ENCODE results near the gene C4orf17. TPM values are rescaled to one million over a fixed set of nuclear protein-coding genes. Genes with fewer than 3 reads are reported as not detected.
"Not testable (repeated sequence)": the region's sequence is repeated elsewhere in the genome, so short reads cannot be mapped to it uniquely, and the experiment has no call there.

C4orf17 gene
- total RNA-seq, 1 donor from 2014 or later: not detected

DNA sequence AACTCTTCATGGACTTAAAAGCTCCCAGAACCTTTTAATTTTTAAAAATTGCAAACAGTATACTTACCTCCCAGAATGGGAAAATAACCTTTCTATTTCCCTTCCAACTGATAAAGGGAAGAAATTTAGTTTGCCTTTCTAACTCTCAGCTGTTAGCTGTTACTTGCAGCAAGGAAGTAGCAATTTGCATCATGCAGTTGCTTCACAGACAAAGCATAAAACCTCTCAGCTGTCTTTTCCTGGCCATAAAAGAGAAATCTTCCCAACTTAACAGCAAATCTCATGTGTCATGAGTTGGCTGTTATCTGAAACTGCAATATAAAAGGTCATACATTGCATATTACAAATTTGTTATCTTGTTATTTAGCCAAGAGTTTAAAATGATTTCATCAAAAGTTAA lies 18.4 kb downstream of the C4orf17 start:
- FAIRE-seq (no peak), DNase-seq (ENCODE audit: low read depth) (no peak)
- Histone ChIP-seq H3K4me1 (ENCODE audit: insufficient read depth, low read length) (no peaks in the 10 kb centered on the region), H3K27me3 (ENCODE audit: insufficient read depth, low read length) (peaks cover 2% of the 10 kb centered on the region), H4K20me1 (ENCODE audit: insufficient read depth, low read length) (no peaks in the 10 kb centered on the region), H3K79me2 (ENCODE audit: insufficient read depth, low read length) (no peaks in the 10 kb centered on the region), H3K9me3 (ENCODE audit: insufficient read depth, low read depth, low read length) (no peaks in the 10 kb centered on the region), H3K9ac (ENCODE audit: low read length) (no peak overlapping the region), H3K36me3 (ENCODE audit: insufficient read depth, low read length) (no peaks in the 10 kb centered on the region), H2AFZ (ENCODE audit: low read depth, low read length) (no peak overlapping the region), H3K4me3 (ENCODE audit: insufficient read depth, low read depth, low read length) (no peak overlapping the region), H3K4me2 (ENCODE audit: low read length) (no peak overlapping the region), H3K27ac (ENCODE audit: low read depth, low read length) (no peak overlapping the region)
- Mint-ChIP-seq H3K4me1 (ENCODE audit: low read depth, unreplicated experiment) (no peaks in the 10 kb centered on the region), H3K9me3 (ENCODE audit: unreplicated experiment) (no peaks in the 10 kb centered on the region), H3K27ac (ENCODE audit: unreplicated experiment) (no peak overlapping the region), H3K4me3 (ENCODE audit: unreplicated experiment) (no peak overlapping the region), H3K27me3 (ENCODE audit: low read depth, unreplicated experiment) (no peaks in the 10 kb centered on the region), H3K36me3 (ENCODE audit: low read depth, unreplicated experiment) (no peaks in the 10 kb centered on the region)
- TF ChIP-seq, protein P1, sequence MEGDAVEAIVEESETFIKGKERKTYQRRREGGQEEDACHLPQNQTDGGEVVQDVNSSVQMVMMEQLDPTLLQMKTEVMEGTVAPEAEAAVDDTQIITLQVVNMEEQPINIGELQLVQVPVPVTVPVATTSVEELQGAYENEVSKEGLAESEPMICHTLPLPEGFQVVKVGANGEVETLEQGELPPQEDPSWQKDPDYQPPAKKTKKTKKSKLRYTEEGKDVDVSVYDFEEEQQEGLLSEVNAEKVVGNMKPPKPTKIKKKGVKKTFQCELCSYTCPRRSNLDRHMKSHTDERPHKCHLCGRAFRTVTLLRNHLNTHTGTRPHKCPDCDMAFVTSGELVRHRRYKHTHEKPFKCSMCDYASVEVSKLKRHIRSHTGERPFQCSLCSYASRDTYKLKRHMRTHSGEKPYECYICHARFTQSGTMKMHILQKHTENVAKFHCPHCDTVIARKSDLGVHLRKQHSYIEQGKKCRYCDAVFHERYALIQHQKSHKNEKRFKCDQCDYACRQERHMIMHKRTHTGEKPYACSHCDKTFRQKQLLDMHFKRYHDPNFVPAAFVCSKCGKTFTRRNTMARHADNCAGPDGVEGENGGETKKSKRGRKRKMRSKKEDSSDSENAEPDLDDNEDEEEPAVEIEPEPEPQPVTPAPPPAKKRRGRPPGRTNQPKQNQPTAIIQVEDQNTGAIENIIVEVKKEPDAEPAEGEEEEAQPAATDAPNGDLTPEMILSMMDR (IDR thresholded peaks at IDR 0.05; ENCODE audit: insufficient read depth, low read depth, low read length): no peak
- no peak for TF ChIP-seq EZH2 (IDR thresholded peaks at IDR 0.05; ENCODE audit: insufficient read depth, low read length)

DNA sequence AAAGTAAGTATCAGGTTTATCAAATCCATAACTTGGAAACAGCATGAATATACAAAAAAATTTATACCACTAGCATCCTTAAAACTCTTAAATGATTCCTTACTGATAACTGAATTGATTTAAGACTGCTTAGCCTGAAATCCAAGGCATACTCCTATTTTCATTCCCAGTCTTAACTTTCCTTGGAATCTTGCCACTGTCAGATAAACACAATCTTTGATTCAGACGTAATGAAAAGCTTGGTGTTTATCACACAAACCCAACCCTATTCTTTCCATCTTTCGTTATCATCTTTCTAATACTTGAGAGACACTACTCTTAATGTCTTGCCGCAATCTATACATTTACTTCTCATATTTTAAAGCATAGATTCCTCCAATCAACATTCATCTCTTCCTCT lies 19.1 kb downstream of the C4orf17 start:
- Histone ChIP-seq H3K79me2 (ENCODE audit: insufficient read depth, low read length) (no peaks in the 10 kb centered on the region), H3K36me3 (ENCODE audit: insufficient read depth, low read length) (no peaks in the 10 kb centered on the region), H3K27ac (ENCODE audit: low read depth, low read length) (no peak overlapping the region), H3K4me2 (ENCODE audit: low read length) (no peak overlapping the region), H3K27me3 (ENCODE audit: insufficient read depth, low read length) (peaks cover 2% of the 10 kb centered on the region), H3K9ac (ENCODE audit: low read length) (no peak overlapping the region), H3K4me3 (ENCODE audit: insufficient read depth, low read depth, low read length) (no peak overlapping the region), H3K4me1 (ENCODE audit: insufficient read depth, low read length) (no peaks in the 10 kb centered on the region), H4K20me1 (ENCODE audit: insufficient read depth, low read length) (no peaks in the 10 kb centered on the region), H3K9me3 (ENCODE audit: insufficient read depth, low read depth, low read length) (no peaks in the 10 kb centered on the region), H2AFZ (ENCODE audit: low read depth, low read length) (no peak overlapping the region)
- Mint-ChIP-seq H3K4me3 (ENCODE audit: unreplicated experiment) (no peak overlapping the region), H3K27me3 (ENCODE audit: low read depth, unreplicated experiment) (no peaks in the 10 kb centered on the region), H3K36me3 (ENCODE audit: low read depth, unreplicated experiment) (no peaks in the 10 kb centered on the region), H3K4me1 (ENCODE audit: low read depth, unreplicated experiment) (no peaks in the 10 kb centered on the region), H3K9me3 (ENCODE audit: unreplicated experiment) (no peaks in the 10 kb centered on the region), H3K27ac (ENCODE audit: unreplicated experiment) (no peak overlapping the region)
- FAIRE-seq: no peak
- no peak for DNase-seq (ENCODE audit: low read depth)
- TF ChIP-seq, protein P1 (IDR thresholded peaks at IDR 0.05; ENCODE audit: insufficient read depth, low read depth, low read length): no peak
- no peak for TF ChIP-seq EZH2 (IDR thresholded peaks at IDR 0.05; ENCODE audit: insufficient read depth, low read length)

DNA sequence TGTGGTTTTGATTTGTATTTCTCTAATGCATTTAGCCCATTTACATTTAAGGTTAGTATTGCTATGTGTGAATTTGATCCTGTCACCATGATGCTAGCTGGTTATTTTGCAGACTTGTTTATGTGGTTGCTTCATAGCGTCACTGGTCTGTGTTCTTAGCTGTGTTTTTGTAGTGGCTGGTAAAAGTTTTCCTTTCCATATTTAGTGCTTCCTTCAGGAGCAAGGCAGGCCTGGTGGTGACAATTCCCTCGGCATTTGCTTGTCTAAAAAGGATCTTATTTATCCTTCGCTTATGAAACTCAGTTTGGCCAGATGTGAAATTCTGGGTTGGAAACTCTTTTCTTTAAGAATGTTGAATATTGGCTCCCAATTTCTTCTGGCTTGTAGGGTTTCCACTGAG lies 23.9 kb downstream of the C4orf17 start:
- not testable (repeated sequence) for H2AFZ ChIP-seq (ENCODE audit: low read depth, low read length); H3K36me3 ChIP-seq (ENCODE audit: insufficient read depth, low read length); H3K4me3 Mint-ChIP-seq (ENCODE audit: unreplicated experiment); H3K4me1 ChIP-seq (ENCODE audit: insufficient read depth, low read length); DNase-seq (ENCODE audit: low read depth); H3K4me1 Mint-ChIP-seq (ENCODE audit: low read depth, unreplicated experiment); H3K4me2 ChIP-seq (ENCODE audit: low read length); H3K36me3 Mint-ChIP-seq (ENCODE audit: low read depth, unreplicated experiment); H3K4me3 ChIP-seq (ENCODE audit: insufficient read depth, low read depth, low read length); H3K9ac ChIP-seq (ENCODE audit: low read length); H3K9me3 ChIP-seq (ENCODE audit: insufficient read depth, low read depth, low read length); FAIRE-seq; H3K79me2 ChIP-seq (ENCODE audit: insufficient read depth, low read length); H3K27ac ChIP-seq (ENCODE audit: low read depth, low read length); H3K27me3 Mint-ChIP-seq (ENCODE audit: low read depth, unreplicated experiment); H3K9me3 Mint-ChIP-seq (ENCODE audit: unreplicated experiment); H4K20me1 ChIP-seq (ENCODE audit: insufficient read depth, low read length); H3K27ac Mint-ChIP-seq (ENCODE audit: unreplicated experiment); H3K27me3 ChIP-seq (ENCODE audit: insufficient read depth, low read length)
